HG02798 (cell line): ENCODE results near the gene CNTF.

Experiments used
- ATAC-seq: cut with Tn5 transposase; IDR thresholded peaks from one replicate; pipeline ENCODE4 v1.9.1; 2021; ENCODE audit warnings: mild to moderate bottlenecking; ENCODE audit not compliant: unreplicated experiment, poor library complexity

CNTF gene

GRCh38 chr11:58600510-58600909 is 22.0 kb upstream of the CNTF start:
- ATAC-seq: no peak

DNA sequence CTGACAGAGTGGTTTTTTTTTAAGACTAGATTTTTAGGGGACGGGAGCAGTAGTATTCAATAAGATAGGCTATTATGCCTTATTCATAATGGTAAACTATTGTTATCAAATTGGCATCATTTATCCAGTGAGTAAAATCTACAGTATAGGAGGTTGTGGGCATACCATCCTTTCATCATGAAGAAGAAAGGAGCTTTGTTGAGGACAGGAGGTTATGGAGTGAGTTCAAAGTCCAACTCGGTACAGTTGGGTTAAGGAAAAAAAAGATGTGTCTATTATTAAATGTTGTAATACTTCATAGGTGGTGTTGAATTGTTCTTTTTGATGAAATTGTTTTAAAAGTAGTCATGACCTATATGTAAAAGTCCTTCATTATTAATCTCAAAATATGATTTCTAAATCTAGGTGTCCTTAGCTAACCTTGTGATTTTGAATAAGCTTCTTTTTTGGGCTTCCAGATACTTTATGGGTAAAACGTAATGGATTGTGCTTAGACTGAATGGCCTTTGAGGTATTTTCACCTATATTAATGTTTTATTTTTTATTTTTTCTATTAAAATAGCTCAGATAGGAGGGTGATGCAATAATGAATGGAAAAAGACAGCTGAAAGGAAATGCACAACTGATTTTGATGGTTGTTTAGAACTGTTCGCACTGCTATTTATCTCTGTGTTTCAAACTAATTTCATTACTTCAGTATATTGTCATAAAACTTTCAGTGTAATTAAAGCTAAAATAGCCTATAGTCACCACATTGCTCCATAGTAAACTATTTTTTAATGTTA is 15.3 kb upstream of the CNTF start:
- ATAC-seq: no peak

DNA sequence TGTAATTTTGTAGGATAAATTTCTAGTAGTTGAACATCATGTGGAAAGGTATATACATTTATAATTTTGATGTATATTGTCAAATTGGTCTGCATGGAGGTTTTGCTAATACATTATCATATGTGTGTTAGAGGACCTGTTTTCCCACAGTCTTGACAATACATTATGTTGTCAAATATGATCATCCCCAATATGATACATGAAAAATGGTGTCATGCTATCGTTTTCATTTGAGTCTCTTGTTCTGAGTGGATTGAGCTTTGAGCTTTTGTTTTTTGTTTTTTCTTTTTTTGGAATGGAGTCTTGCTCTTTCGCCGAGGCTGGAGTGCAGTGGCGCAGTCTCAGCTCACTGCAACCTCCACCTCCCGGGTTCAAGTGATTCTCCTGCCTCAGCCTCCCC is 14.1 kb upstream of the CNTF start:
- ATAC-seq: no peak

GRCh38 chr11:58609723-58610122 is 12.7 kb upstream of the CNTF start:
- ATAC-seq: peak; percentile 48

DNA sequence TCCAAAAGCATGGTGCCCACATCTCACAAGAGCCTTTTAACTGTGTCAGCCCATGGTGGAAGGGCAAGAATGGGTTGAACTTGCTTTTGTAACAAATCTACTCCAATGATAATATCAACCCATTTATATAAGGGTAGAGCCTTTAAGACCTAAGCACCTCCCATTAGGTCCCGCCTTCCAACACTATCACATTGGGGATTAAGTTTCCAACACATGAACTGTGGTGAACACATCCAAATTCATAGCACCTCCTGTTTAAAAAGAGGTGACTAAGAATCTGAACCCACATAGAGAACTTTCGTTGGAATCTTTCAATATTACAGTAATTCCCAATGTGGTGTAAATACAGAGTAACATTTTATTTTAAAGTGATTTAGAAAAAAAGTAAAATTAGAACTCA is 9.2 kb upstream of the CNTF start:
- ATAC-seq: no peak

DNA sequence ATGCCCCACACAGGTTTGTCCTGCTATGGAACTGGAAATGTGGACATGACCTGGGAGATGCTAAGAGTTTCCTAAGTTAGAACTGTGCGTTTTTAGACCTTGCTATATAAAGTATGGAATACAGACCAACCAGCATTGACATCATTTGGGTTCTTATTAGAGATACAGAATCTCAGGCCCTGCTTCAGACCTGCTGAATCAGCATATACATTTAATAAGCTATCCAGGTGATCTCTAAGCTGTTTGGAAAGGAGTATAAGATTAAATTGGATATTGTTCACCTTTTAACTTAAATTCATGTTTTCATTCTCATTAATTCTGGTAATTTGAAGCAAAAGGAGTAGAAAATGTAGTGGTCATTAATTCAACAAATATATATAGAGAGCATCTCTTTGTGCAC is 6.9 kb upstream of the CNTF start:
- ATAC-seq: no peak

DNA sequence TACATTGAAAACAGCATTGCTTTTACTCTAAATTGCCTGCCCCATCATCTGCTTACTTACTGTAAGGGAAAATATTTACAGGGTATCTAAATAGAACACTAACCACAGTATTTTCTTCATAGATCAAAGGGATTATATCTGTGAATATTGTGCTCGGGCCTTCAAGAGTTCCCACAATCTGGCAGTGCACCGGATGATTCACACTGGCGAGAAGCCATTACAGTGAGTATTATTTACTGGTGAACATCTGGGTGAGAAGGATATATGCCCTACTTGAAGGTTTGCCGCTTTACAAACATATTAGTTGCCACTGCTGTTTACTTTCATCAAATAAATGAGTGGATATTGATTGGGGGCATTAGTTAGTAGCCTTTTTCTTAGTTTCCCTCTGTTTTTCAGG is 5.9 kb upstream of the CNTF start:
- ATAC-seq: no peak

DNA sequence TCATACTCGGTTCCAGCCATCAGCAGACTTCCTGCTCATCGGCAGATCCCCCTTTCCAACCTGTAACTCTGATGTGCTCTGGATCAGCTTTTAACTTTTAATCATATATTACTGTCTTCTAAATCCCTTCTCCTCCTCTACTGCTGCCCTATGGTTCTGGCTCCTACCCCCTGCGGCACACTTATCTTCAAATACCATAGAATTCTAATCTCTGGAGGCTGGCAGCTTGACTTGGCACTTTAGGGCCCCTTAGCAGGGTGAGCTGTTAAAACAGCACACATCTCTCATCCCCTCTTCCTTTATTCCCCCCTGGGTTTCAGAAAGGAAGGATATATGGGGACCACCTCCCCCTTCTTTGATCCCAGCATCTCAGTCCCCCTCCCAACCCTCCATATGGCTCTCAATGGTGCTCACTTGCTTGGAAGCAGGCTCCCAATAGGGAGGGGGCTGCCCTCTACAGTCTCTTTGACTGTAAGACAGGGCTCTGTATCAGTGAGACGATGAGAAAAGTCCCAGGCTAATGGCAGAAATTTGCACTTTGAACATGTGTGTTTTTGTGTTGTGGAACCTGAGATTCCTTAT is 4.4 kb upstream of the CNTF start:
- ATAC-seq: no peak

DNA sequence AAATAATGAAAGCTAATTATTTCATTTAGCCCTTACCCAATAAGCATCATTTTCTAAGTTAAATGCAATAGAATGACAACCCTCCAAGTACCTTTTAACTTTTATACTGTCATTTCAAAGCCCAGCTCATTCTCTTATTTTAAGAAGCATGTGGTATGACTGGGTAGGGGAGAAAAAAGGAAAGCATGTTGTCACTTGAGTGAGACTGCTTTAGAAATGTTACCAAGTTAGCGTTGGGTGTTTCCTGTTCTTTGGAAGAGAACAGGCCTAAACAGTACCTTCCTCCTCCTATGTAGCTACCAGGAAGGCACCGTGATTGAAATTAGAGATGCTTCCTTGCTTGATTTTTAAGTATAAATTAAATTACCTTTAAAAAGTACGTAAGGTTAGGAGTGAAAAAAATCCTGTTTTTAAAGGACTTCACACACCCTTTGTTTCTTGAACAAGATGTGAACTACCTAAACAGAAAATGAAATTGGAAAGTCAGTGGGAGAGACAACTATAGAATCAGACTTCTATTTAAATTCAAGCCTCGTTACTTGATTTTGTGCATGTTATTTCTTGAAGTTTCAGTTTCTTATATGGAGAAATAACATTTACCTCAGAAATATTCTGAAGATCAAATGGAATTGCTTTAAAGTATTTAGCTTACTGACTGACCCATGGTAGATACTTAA is 741 bp upstream of the CNTF start:
- ATAC-seq: peak; percentile 55

- ATAC-seq: no peak
These were observed 2.6 kb downstream of the CNTF start for GRCh38 chr11:58625086-58625485.

- no peak for ATAC-seq
These were observed 3.5 kb downstream of the CNTF start for GRCh38 chr11:58625826-58626460.

GRCh38 chr11:58626934-58627483 is 4.5 kb downstream of the CNTF start:
- ATAC-seq: no peak

DNA sequence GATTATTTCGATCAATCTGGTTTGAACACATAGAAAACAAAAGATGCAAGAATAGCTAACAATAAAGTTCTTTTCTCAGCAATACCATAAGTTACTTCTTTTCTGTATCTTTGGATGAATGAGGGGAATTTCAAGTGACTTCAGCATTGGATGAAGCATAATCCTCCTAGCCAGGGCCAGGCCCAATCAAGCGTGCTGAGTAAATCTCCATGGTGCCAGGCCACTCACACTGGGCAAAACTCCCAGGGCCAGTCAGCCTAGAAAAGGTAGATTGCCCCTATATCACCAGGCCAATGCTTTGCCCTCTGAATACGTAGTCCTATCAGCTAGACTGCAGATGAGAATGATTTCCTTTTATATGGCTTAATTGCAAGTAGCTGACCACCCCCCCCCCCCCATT is 6.0 kb downstream of the CNTF start:
- no peak for ATAC-seq

DNA sequence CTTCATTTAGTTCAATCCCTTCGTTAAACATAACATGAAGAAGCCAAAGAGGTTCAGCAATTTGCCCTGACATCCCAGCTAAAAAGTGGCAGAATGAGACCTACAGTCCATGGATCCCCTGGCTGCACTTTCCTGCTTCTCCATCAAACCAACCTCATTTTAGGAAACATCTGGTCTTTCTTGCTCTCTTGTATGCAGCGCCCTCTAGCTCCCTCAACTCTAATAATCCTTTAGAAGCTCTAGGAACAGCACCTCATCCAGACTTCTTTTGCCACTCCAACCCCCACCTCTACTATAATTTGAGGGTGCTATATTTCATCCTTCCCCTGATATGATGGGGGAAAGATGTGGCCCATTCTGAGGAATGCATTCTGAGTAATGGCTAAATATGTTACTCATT is 7.4 kb downstream of the CNTF start:
- no peak for ATAC-seq

DNA sequence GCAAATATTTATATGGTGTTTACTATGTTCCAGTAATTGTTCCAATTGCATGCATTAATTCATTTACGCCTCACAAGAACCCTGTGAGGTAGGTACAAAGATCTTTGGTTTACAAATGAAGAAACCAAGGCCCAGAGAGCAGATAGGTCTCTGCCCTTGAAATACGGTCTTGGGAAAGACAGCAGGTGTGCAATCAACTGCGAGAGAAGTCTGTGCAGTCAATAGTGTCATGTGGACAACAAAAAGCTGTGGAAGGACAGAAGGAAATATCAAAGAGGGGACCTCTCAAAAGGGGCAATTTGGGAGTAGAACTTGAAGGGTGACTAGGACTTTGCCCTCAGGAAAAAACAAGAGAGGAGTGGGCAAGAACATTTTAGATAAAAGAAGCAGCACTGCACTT is 8.9 kb downstream of the CNTF start:
- ATAC-seq: no peak

- ATAC-seq: no peak
These were observed 10.0 kb downstream of the CNTF start for GRCh38 chr11:58632510-58632909.

DNA sequence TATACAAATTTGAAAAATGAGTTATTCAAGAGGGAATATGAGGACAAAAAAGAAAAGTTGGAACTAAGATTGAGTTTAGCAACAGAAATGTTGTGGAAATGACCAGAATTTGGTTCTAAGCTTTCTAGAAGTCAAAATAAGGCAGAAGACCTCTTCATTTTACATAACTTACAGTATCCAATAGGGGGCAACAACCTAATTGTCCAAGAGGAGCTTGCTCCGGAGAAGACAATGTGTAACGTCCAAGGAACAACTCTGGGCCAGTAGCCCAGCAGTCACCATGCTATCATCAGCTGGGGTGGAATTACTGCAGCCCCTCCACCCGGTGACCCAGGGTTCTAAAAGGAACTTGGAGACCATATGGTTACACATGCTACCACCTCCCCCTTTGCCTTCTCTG is 14.1 kb downstream of the CNTF start:
- ATAC-seq: no peak

- no peak for ATAC-seq
These were observed 14.9 kb downstream of the CNTF start for GRCh38 chr11:58637371-58637770.

DNA sequence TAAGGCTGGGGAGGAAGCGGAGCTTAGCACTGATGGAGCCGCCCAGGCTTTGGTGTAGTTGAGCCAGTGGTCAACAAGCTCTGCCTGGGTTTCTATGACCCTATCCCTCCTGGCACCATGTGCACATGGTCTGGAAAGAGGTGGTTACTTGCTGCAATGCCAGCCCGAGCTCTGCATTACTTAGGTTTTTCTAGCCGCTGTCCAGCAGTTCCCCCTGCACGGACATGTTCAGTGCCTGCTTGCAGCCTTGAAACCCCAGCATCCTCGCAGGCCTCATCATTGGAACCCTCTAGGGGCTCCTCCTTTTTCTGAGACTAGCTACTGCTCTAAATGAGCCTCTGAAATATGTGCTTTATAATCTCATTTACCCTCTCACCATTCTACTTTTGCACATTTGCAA is 16.6 kb downstream of the CNTF start:
- ATAC-seq: no peak

DNA sequence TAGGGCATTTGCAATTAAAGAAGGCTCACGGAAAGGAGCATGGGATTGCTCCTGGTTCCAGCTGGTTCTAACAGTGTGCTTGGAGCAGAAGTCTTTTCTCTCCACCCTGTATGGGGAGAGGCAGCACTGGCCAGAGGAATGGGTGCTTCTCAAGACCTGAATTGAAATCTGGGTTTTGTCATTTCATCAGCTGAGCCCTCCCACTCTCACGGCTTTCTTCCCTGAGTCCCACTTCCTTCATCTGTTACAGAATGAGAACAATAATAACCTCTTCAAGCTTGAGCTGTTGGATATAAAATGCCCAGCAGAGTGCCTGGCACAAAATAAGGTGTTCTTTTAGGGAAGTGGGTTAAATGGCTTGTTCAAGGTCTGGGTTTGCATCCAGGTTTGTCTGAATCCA is 17.2 kb downstream of the CNTF start:
- ATAC-seq: no peak
